H1 (cell line): ENCODE measurements around the gene EVPL. TPM values are rescaled to one million over a fixed set of nuclear protein-coding genes. Genes with fewer than 3 reads are reported as not detected.

Experiments used
- ATF2 ChIP-seq: IDR thresholded peaks from 2 replicates; pipeline ENCODE4 v1.6.1; 2012; ENCODE audit warnings: low read length, inconsistent platforms
- ATF3 ChIP-seq: IDR thresholded peaks from 2 replicates; pipeline ENCODE4 v1.6.1; 2011; ENCODE audit warnings: low read depth, mild to moderate bottlenecking, low read length; ENCODE audit not compliant: insufficient read depth
- CBX5 ChIP-seq: fragments of 300-800, 300-1000 bp; sonication (generic); IDR thresholded peaks from 2 replicates; pipeline ENCODE4 v1.7.1; 2016; ENCODE audit warnings: antibody characterized with exemption, low read length, low read depth
- CHD7 ChIP-seq: fragments of 300-600 bp; sonication (generic); IDR thresholded peaks from 2 replicates; pipeline ENCODE4 v1.7.1; 2012; ENCODE audit warnings: low read length, moderate library complexity, mild to moderate bottlenecking, inconsistent platforms; ENCODE audit not compliant: insufficient replicate concordance
- KDM4A ChIP-seq: IDR thresholded peaks from one replicate; pipeline ENCODE4 v1.7.1; 2012; ENCODE audit warnings: low read depth, mild to moderate bottlenecking, moderate library complexity, low read length, inconsistent platforms; ENCODE audit not compliant: severe bottlenecking
- MAFK ChIP-seq: IDR thresholded peaks from 2 replicates; pipeline ENCODE4 v1.6.1; 2012; ENCODE audit warnings: low read depth, mild to moderate bottlenecking, improper control_type of control experiment, low read length
- POU5F1 ChIP-seq: IDR thresholded peaks from 2 replicates; pipeline ENCODE4 v1.6.1; 2011; ENCODE audit warnings: low read depth, mild to moderate bottlenecking, low read length, moderate library complexity
- SP1 ChIP-seq: IDR thresholded peaks from 2 replicates; pipeline ENCODE4 v1.6.1; 2011; ENCODE audit warnings: low read depth, low read length
- TCF12 ChIP-seq: IDR thresholded peaks from 2 replicates; pipeline ENCODE4 v1.6.1; 2011; ENCODE audit warnings: low read depth, mild to moderate bottlenecking, low read length
- polyA plus RNA-seq, 7 experiments: library from polyadenylated mRNA; depleted of rRNA in 3 of 7; stranded (reverse) in 5 of 7; unstranded in 2 of 7; fragments of >200 nt in 5 of 7; fragments of 200-250 nt in 2 of 7; gene quantifications; 1 replicate in 5 of 7; 2 replicates in 1 of 7; 4 replicates in 1 of 7; pipeline versions ENCODE4 v1.2.1 to v1.2.3, GENCODE V29; 2011 to 2013; ENCODE audit warnings: missing spikeins in 2 of 7, mixed read lengths in 2 of 7
- total RNA-seq: library from RNA; stranded (reverse); fragmentation: NEBNext Ultra II Directional; extraction: Animal tissue kit (Norgen Biotek cat#: 25700); gene quantifications from 2 replicates; pipeline ENCODE4 v1.2.1, GENCODE V29; 2021

EVPL gene
- total and polyA plus RNA-seq, 2 of the 8 experiments (the other 6 are each of a cell fraction or from before 2014, with no cell fraction given), result 0.20 to 0.99 TPM

DNA sequence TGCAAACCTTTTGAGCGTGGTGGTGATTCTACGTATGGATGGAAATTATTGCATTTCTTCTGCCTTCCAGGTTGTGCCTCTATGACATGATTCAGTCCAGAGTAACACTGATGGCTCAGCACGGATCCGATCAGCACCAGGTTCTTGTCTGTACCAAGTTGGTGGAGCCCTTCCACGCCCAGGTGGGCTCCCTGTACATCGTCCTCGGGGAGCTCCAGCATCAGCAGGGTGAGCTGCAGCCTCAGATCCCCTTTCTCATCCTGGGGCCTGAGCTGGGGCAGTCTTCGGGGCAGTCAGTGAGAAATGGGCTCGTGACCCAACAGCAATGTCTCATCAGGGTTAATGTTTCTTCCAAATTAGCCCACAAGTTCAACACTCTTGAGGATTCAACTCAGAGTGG, 35.7 kb downstream of the EVPL start (continued):
- no peak for TF ChIP-seq CHD7
- TF ChIP-seq SP1, result no peak
- TF ChIP-seq CBX5, result no peak
- no peak for TF ChIP-seq TCF12
- no peak for TF ChIP-seq POU5F1
- TF ChIP-seq ATF3, result no peak
- TF ChIP-seq KDM4A, result no peak
- no peak for TF ChIP-seq ATF2
- TF ChIP-seq MAFK, result no peak
- TF ChIP-seq, all 59 proteins: peak for 0
